NCI-H774 (cell line): ENCODE data around the gene VPS8.
"Not testable (repeated sequence)": the region's sequence is repeated elsewhere in the genome, so short reads cannot be mapped to it uniquely, and the experiment has no call there.

Experiments
- DNase-seq: peaks from one replicate; lab custom pipeline; 2025; lab: John Stamatoyannopoulos, UW

Gene VPS8

DNA sequence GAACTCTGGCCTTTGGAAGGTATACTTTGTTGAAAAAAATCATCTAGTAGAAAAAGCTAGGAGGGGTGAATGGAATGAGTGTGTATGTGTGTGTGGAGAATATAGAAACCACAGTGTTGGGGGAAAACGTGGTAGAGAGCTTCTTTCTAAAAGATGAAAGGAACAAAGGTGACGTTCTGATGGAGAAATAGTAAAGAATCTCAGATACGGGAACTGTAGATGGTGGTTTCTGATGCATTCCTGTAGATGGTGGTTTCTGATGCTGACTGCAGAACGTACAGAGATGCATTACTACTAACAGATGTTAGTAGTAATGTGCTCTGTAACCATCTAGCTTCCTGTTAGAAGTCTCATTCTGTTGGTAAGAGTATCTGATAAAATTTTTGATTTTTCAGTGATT, 60.2 kb downstream of the VPS8 start:
- no peak for DNase-seq

DNA sequence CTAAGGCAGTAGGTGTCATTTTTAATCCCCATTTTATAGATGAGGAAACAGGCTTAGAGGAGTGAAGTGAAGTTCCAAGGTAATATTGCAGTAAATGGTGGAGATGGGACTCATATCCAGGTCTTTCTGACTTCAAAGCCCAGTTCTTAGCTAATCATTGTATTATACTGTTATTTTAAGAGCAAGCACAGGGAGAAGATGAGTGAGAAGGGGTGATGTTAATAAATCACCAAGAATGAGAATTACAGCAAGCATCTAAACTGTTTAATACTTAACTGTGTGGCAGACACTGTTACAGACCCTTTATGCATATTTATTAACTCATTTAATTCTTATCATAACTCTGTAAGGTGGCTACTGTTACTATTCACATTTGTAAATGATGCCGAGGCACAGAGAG, 61.2 kb downstream of the VPS8 start:
- DNase-seq = no peak

DNA sequence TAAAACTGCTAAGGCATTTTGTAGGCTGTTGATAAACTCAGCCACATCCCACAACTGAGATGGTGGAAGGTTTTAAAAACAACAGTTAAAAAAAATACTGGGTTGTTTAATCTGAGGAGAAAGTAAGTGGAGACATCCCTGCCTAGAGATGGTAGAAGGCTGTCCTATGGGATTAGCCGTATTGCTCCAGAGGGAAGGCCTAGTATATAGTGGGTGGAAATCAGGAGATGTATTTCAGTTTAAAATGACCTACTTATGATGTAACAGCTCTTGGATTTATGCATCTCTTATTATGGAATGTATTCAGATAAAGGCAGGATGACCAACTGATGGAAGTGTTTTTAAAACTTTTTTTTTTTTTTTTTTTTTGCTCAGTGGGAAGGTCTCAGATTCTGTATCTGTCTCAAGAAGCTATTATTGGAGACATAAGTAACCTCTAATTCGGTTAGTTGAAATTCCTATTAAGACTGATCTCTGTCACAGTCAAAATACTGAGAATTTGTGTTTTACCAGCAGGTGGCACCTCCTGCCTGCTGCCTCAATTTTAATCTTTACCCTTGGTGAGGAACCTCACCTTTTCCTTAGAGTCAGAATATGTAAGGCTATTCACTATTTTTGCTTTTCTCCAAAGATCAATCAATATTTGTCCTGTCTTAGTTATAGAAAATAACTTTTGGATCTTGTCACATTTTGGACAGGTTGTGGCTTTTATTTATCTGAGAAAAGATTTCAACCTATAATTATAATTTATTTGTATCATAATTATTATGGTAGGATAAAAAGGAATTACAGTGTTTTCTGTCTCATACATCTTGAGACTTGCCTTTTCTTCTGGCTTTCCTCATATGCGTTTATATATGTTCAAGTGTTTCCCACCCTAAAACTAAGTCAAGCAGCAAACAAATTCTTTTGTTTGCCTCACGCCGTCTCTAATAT, 63.0 kb downstream of the VPS8 start:
- peak; percentile 25 for DNase-seq

DNA sequence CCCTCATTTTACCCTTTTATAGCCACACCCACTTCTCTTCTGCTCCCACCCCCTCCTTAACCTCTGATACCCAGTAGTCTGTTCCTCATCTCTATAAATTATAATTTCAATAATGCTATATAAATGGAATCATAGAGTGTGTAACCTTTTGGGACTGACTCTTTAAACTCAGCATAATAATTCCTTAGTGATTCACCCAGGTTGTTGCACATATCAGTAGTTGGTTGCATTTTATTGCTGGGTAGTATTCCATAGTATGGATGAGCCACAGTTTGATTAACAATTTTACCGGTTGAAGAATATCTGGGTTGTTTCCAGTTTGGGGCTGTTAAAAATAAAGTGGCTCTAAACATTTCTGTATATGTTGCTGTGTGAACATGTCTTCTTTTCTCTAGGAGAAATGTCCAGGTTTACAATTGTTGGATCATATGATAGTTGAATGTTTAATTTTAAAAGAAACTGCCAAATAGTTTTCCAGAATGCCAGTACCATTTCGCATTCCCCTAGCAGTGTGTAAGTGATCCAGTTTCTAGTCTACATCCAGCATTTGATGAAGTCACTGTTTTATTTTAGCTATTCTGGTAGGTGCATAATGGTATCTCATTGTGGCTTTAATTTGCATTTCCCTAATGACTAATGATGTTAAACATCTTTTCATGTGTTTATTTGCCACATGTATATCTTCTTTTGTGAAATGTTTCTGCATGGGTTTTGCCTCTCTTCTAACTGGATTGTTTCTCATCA, 68.5 kb downstream of the VPS8 start:
- DNase-seq = no peak

DNA sequence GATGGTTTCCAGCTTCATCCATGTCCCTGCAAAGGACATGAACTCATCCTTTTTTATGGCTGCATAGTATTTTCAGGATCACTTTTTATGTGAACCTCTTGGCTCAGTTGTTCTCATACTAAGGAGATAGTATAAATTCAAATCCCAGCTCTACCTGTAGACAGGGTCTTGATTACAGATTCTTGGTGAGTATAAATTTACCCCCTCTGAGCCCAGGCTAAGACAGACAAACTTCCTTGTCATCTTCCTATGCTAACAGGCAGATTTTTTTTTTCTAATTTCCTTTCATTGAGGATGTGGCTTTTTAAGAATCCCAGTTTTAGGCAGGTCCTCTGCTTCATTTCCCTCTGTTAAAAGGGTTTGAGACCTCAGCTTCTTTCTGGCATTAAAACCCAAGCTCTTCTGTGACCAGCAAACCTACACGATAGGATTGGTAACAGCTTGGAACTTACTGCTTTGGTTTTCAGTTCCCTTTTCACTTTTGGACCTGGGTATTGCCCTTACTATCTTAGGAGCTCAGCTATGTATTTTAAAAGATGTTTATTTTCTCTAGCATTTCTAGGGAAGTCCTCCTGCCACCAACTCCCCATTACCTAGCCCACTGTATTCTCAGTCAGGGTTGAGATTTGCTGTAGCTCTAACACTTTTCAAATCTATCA, 72.5 kb downstream of the VPS8 start:
- no peak for DNase-seq

DNA sequence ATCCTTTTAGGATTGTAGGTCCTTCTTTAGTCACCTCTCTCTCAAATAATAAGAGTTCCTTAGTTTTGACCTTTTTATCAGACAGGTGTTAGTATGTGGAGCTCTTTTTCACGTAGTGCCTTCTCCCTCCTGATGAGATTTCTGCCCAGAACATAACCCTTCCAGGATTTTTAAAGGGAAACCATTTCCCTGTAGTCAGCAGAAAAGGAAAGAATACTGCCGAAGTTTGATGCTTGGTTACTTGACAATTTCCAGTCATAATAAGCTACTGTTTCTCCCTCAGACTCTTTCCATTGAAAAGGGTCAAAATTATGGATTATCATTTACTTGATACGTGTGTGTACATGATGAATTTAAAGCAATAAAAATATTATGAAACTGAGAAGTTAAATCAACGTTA, 73.1 kb downstream of the VPS8 start:
- no peak for DNase-seq

DNA sequence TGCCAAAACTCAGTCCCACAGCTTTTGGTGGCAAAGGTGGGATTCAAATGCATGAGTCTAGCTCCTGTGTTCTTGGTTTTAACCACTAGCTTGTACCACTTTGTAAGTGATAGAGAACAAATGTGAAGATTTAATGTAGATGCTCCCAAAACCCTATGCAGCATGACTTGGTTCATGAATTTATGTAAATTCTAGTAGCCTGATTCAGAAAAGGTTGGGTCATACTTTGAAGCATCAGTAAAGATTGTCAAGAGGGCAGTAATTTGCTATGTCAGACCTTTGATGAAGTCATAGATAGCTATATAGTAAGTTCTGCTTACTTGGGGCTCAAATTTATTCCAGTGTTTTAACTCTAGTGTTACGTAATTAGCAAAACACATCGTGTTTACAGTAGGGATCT, 75.6 kb downstream of the VPS8 start:
- no peak for DNase-seq

DNA sequence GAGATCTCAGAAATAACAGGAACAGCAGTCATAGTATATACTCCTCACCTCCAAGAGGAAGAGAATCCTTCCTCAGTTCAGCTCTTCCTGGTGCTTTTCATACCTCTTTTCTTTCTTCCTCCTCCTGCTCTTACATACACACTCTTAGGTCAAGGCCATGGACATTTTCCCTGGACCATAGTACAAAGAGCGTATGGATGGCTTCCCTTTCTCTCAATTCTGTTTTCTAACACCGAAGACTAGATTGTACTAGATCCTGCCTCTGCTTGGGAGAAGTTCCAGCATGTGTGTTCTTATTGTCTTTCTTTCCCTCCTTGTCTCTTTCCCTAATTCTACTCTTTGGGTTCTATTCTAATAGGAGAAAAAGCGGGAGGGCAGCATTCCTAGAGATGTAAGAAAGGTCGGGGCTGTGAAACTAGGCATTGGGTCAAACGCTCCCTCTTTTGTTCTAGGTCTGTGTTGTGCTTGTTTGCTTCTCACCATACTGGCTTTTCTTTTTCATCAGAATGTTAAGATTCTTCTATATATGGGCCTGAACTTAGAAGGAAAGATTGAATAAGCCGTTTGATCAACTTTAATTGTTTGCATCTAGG, 77.4 kb downstream of the VPS8 start:
- DNase-seq = no peak

DNA sequence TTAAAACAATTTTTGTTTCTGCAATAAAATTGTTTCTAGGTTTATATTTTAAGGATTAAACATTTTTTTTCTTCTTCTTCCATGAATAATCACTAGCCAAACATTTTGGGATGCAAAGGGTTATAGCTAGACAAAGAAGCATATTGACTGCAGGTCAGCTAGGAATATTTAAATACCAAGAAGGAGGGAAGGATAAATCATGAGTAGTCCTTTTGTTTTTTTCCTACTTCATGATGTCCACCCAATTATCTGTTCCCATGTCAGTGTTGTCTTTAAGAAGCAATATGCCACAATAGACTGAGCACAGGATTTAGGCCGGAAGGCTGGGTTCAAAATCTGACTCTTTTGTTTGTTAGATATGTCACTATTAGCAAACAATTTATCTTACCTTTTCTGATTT, 82.1 kb downstream of the VPS8 start:
- no peak for DNase-seq

DNA sequence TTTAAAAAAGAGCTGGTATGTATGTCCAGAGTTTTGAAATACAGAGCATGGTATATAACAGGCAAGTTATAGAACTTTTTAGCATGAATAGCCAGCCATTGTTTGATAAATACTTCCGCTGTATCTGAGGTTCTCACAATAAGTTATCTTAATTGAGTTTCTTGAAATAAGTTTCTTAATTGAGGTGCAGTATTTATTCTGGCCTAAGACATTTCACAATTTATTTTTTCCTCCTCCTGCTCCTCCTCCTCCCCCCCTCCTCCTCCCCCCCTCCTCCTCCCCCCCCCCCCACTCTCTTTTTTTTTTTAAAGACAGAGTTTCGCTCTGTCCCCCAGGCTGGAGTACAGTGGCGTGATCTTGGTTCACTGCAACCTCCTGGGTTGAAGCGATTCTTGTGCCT, 83.4 kb downstream of the VPS8 start:
- no peak for DNase-seq

DNA sequence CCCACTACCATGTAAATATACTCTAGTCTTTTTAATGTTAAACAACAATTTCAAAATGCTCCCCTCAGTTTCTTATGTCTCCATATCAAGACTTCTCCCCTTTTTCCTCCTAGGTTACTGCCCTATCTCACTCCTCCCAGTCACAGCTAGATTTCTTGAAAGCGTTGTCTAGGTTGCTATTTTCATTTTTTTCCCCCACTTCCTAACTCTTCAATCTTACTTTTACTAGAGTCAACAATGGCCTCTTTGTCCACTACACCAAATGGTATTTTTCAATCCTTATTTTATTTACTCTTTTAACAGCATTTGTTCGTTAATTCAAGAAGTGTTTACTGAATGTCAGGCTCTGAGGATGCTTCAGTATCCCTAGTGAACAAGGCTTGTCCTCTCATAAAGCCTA, 84.4 kb downstream of the VPS8 start:
- no peak for DNase-seq

DNA sequence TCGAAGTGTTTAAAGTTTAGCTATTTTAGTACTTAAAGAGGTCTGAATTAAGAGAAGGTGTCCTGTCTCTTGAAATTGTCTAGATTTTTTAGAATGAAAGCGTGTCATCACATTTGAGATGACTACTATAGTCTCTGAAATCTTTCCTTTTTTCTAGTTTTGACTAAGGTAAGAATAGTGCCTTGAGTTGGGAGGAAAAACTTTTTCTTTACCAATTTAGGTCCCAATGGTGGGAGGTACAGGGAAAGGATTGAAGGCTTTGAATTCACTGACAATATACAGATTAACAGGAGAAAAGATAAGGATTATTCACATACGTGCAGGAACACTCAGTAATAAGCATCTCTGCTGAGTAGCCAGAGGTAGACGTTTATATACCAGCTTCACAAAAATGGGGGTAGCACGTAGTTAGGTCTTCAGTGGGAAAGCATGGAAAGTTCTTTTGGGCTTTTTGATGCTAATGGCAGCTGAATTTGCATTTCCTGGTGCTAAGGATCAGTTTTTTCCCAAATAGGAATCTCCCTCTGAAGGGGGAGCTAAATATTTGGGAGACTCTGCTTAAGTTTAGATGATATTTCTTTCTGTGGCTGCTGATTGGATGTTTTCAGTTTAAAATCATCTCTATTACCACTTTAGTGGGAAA, 88.1 kb downstream of the VPS8 start:
- no peak for DNase-seq

DNA sequence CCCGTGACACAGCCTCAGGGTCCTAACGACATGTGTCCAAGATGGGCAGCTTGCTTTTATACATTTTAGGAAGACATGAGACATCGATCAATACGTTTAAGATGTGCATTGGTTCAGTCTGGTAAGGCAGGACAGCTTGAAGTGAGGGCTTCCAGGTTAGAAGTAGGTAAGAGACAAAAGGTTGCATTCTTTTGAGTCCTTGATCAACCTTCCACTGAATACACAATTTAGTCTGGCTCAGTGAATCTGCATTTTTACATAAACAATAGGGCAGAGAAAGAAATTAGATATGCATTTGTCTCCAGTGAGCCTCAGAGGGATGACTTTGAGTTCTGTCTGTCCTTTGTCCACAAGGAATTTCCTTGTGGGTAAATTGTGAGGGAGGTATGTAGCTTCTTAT, 95.1 kb downstream of the VPS8 start:
- not testable (repeated sequence) for DNase-seq

DNA sequence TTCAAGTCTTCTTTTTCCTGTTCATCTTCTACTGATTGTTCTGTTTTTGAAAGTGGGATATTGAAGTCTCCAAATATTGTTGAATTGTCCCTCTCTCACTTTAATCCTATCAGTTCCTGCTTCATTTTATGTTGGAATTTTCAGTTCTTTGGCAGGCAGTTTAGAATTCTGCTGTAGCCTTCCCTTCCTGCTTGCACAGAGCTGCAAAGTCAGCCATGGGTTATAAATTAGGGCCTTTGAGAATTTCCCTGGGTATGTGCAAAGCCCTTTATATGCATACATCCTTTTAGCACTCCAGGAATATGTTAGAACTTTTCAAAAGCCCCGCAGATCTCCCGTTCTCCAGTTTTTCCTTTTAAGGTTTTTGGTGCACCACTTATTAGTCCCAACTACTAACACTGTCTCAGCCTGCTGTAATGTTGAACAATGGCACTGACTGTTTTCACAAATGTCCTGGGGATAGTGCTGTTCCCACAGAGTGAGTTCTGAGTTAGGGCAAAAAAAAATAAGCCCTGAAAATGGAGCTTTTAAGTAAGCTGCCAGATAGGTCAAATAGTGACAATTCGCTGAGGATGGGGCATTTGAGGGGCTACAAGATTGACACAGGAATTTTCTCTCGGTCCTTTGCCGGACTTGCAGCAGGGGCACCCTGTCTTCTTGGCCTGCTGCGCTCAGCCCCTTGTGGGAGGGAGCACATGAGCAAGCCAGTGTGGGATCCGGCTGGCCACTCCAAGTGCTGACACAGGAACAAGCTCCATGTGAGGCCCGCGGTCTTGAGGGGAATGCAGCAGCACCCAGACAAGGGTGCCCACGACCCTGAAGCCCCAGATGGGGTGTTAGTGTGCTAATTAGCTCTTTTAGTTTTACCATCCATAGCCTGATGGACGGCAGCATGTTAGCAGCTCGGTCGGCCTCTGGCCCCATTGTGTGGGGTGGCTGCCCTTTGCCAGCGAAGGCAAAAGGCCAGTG, 96.0 kb downstream of the VPS8 start:
- DNase-seq = no peak

DNA sequence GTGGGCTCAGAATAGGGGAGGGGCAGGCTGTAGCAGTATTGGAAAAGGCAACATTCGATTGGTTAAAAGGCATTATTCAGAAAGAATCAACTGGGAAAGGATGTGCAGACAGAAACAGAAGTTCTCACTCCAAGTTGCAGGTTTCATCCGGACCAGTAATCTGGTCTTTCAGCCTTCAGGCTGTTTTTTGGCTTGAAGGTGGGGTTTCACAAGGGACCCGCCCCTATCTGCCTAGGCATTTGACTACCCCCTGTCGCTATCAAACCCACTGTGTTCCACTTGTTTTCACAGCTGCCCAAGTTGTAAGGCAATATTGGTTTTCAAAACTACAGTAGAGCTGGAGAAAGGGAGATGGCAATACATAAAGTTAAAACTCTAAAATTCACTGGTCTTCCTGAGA, 96.9 kb downstream of the VPS8 start:
- no peak for DNase-seq

DNA sequence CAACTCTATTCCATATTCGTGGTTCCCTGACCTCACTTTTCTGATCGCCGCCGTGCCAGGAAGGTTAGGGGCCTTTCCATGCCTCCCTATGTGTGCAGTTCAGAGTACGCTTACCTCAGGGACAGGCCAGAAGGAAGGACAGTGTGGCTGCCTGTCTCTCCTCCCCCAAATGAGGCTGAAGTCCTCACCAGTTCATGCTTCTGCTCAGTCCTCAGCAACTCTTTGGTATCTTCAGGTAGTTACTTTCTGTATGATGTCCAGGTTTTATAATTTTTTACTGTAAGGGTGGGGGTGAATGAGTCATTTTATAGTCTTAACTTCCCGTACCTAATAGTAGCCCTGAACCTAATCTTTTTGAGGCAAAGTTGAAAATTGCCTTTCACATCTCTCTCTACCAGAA, 98.7 kb downstream of the VPS8 start:
- DNase-seq = no peak

DNA sequence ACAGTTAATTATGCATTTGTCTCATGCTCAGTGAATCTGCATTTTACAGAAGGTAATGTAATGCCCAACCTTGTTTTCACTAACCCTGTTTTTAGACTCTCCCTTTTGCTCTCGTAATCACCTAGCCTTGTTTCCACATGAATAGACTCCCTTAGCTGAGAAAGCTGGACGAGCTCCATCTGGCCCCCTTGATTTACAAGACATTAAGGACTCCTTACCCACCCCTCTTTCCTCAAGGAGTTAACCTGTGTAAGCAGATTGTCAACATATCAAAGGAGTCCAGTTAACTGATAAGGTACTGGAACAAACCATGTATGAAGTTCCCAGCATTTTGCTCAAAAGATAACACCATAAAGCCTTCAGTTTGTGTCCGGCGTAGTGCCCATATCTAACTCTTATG, 99.6 kb downstream of the VPS8 start:
- no peak for DNase-seq

DNA sequence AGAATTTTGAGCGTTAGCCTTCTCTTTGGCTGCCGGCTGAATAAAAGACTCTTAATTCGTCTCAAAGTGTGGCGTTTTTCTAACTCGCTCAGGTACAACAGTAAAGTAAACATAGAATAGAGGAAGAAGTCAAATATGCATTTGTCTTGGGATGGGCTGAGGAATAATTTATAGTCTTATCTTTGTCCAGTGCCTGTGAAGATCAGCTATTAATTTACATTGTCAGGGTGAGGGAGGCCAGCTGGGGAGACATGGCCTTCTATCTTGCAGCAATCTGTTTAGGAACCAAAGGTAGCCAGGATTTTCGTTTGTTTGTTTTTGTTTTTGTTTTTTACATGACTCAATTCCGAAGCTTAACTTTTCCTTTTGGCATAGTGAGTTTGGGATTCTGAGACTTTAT, 100.2 kb downstream of the VPS8 start:
- DNase-seq = no peak

DNA sequence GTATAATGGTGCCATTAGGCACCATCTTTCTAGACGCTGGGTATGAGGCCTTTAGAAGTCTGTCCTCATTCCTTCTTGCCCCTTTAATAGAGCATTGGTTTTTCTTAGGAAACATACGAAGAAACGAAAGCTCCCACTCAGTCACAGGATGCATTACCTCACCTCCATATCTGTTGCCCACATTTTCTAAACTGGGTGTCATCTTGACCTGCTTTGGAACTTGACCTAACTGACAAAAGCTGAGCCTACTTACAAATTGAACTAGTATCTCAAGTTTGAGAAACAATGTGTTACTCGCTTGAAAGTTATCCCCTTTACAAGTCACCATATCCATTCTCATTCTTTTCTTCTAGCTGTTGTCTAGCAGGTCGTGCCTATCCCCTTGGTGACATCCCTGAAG, 102.7 kb downstream of the VPS8 start:
- DNase-seq = no peak

DNA sequence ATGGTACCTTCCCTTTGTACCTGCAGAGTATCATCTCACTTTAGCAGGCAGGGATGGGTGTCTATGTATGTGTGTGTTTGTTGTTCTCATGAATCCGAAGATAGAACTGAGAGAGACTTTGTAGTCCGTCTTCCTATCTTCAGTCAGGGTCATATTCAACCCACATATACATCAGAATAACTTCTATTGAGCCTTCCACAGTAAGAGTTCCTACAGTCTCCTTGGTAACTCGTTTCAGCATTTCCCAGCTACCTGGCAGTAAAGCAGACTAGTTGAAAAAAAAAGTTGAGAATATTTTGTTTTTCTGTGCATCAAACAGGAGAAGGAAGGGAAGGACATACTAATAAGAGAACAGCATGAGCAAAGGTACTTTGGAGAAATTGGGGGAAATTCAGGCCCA, 106.8 kb downstream of the VPS8 start:
- no peak for DNase-seq

DNA sequence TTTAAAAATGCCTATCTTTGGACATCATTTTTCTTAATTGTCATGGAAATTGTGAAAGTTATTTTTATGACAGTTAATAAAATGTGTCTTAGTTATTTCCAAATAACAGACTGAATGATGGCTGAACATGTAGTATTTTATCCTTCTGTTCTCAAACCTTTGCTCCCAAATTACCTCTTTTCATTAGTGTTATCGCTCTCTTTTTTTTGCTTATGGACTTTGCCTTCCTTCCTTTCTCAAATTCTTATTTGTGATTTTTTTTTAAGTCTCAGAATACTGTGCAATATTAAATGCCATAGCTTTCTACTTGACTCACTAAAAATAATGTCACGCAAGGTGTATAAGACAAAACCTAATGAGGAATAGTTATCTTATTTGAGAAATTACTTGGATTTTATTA, 107.7 kb downstream of the VPS8 start:
- no peak for DNase-seq
